Lower leg skin (tissue), 4 donors: Measurements from ENCODE around the gene TENM4. TPM values are rescaled to one million over a fixed set of nuclear protein-coding genes. Genes with fewer than 3 reads are reported as not detected.

ENCODE experiments used
- DNase-seq, 2 donors: peaks; one replicate each; pipeline ENCODE4 v3.0.0-alpha.2; 2019; ENCODE audit warnings: low spot score in 2 of 2
- H3K4me3 ChIP-seq: fragments of 200-600 bp; sonication (generic); 2 replicates; pipeline ENCODE4 v1.5.1; 2017; ENCODE audit warnings: mild to moderate bottlenecking, low read depth; ENCODE audit not compliant: poor library complexity, severe bottlenecking
- POLR2A ChIP-seq, 2 donors: fragments of 450-650 bp; IDR thresholded peaks; one replicate each; pipeline ENCODE4 v1.6.1; 2016 to 2017; ENCODE audit warnings: antibody characterized with exemption in 2 of 2, mild to moderate bottlenecking in 1 of 2, moderate library complexity in 1 of 2
- WGBS, 2 donors: methylation state at CpG; one replicate each; pipeline ENCODE4 v1.1.5; 2018; 5-methylcytosine and 5-hydroxymethylcytosine counted together
- intact Hi-C: fragments of 100-400 bp; cut with DNase I; formaldehyde crosslinking; loops from one replicate; pipeline ENCODE4 v1.15.0; 2023; ENCODE audit warnings: low total_unique reads
- total RNA-seq, 4 donors: library from RNA; depleted of rRNA; stranded (reverse); fragments of >200 nt; gene quantifications; one replicate each; pipeline ENCODE4 v1.1.0, GENCODE V29; 2016
- TF ChIP-seq, protein P1 (sequence below), 3 donors: fragments of 450-650 bp; IDR thresholded peaks; one replicate each; pipeline ENCODE4 v1.5.1; 2016; ENCODE audit warnings: antibody characterized with exemption in 3 of 3, mild to moderate bottlenecking in 3 of 3, moderate library complexity in 2 of 3

TENM4 gene
- total RNA-seq, 4 donors from 2014 or later, result 34.4 to 41.1 (median 36.6) TPM

DNA sequence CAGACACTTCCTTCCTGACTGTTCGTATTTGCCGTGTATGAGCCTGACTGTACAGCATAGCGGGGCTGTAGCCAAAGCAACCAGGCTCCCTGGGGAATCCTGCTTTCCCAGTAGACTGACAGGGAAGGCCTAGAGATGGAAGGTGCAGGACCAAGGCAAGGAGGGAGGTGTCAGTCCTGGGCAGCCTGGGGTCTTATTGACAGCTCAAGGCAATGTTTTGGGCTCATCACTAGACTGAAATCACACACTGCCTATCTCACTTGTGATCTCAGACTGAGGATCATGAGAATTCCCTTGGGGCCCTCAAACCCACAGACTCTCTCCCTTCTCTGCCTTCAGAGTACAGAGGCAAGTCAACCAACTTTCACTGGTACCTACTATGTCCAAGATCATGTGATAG lies 519.3 kb downstream of the TENM4 start:
- 91 to 93% methylated on average over 3 of the region's 3 CpGs for WGBS, 2 donors
- intact Hi-C loops, result no loop called here
- H3K4me3 ChIP-seq, result no peak overlapping the region
- peak in 1 of 2 donors; percentile 71 for DNase-seq
- TF ChIP-seq, protein P1, sequence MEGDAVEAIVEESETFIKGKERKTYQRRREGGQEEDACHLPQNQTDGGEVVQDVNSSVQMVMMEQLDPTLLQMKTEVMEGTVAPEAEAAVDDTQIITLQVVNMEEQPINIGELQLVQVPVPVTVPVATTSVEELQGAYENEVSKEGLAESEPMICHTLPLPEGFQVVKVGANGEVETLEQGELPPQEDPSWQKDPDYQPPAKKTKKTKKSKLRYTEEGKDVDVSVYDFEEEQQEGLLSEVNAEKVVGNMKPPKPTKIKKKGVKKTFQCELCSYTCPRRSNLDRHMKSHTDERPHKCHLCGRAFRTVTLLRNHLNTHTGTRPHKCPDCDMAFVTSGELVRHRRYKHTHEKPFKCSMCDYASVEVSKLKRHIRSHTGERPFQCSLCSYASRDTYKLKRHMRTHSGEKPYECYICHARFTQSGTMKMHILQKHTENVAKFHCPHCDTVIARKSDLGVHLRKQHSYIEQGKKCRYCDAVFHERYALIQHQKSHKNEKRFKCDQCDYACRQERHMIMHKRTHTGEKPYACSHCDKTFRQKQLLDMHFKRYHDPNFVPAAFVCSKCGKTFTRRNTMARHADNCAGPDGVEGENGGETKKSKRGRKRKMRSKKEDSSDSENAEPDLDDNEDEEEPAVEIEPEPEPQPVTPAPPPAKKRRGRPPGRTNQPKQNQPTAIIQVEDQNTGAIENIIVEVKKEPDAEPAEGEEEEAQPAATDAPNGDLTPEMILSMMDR (IDR thresholded peaks at IDR 0.05), result no peak
- no peak for TF ChIP-seq POLR2A (IDR thresholded peaks at IDR 0.05)

DNA sequence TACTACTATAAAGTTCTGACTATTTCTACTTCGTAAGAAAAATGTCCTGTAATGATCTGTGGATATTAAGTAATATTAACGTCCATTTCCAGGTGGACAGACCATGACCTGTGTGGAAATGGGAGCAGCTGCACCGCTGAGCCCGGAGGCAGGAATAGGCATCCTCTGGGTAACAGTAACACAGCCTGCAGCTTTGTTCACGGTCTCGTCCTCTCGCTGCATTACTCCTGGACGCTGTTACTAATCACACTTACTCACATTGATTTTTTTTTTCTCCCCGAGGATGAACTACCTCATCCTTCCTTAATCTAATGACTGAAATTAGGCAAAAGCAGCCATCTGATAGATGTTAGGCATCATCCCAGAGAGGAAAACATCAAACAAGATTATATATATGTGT lies 520.5 kb downstream of the TENM4 start:
- DNase-seq, result peak in 1 of 2 donors; percentile 63
- 77 to 88% methylated on average over 9 of the region's 9 CpGs for WGBS, 2 donors
- H3K4me3 ChIP-seq, result no peak overlapping the region
- intact Hi-C loops, result no loop called here
- TF ChIP-seq, protein P1 (IDR thresholded peaks at IDR 0.05), result no peak
- no peak for TF ChIP-seq POLR2A (IDR thresholded peaks at IDR 0.05)

DNA sequence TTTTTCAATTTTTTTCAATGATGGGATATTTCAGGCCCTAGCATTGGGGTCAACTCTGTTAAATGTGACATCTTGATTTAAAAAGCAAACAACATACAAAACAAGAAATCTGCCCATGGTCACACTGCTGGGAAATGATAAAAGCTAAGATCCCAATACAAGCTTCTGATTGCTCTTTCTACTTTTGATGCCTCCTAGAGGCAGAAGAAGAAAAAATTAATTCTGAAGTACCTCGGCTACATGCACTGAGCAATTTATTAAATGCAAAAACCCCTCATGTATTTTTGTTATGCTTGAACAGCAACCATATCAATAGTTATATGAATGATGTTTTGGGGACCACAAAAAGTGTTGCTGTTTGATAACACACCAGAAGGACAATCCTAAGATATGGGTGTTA lies 524.1 kb downstream of the TENM4 start:
- no peak overlapping the region for H3K4me3 ChIP-seq
- intact Hi-C loops, result no loop called here
- DNase-seq, result no peak
- TF ChIP-seq POLR2A (IDR thresholded peaks at IDR 0.05), result no peak
- TF ChIP-seq, protein P1 (IDR thresholded peaks at IDR 0.05), result no peak
- 85 to 89% methylated on average over 1 of the region's 1 CpG for WGBS, 2 donors

DNA sequence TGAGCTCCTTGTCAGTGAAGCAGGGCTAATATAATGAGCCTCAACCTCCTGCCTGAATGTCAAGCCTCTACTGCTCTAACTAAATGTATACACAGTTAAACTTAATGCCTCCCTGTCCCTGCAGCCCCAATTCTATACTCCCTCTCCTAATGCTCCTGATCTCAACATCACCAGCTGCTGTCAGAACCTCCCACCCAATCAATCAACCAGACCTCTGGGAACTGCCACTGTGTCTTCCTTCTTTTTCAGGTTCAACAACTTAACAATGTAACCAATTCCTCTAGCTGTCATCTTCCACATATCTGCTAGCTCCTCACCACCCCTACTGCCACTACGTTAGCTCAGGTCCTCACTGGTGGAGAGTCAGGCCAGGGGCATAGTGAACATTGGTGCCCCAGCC lies 526.3 kb downstream of the TENM4 start:
- 86 to 100% methylated on average over 1 of the region's 1 CpG for WGBS, 2 donors
- TF ChIP-seq POLR2A (IDR thresholded peaks at IDR 0.05), result no peak
- TF ChIP-seq, protein P1 (IDR thresholded peaks at IDR 0.05), result no peak
- intact Hi-C loops, result no loop called here
- DNase-seq, result no peak
- no peak overlapping the region for H3K4me3 ChIP-seq

DNA sequence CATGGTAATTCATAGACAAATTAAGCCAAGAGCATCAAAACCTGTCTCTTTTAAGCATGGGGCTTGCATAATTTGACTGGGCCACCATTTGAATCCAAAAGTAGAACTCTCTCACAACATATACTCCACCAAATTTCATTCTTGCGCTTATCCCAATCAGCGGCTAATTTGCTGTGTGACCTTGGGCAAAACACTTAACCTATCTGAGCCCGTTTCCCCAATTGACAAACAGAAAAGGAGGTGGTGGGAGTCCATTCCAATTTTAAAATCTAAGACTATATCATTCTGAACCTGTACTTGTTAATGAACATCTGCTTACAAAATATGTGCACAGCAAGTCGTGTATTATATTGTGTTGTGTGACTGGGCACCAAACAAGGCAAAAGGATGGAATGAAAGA lies 528.1 kb downstream of the TENM4 start:
- H3K4me3 ChIP-seq, result no peak overlapping the region
- no peak for DNase-seq
- WGBS, 2 donors, result 89 to 93% methylated on average over 4 of the region's 4 CpGs
- intact Hi-C loops, result no loop called here
- TF ChIP-seq, protein P1 (IDR thresholded peaks at IDR 0.05), result no peak
- no peak for TF ChIP-seq POLR2A (IDR thresholded peaks at IDR 0.05)

DNA sequence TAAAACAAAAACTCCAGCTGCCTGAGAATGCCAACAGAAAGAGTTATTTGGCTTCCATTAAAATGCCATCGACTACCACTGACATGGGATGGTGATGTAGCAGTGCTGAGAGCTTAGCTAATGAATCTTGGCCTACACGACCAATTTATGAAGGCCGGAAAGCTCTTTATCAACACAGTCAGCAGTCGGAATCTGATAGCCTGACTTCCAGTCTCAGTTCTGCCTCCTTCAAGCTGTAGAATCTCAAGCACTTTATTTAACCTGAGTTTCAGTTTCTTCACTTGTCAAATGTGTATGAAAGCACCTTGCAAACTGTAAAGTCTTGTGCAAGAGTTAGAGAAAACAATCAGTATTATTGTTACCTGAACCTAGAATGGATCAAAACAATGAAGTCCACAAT lies 530.5 kb downstream of the TENM4 start:
- 84 to 95% methylated on average over 4 of the region's 4 CpGs for WGBS, 2 donors
- intact Hi-C loops, result no loop called here

More for the DNA sequence above, 530.5 kb downstream of the TENM4 start:
- no peak overlapping the region for H3K4me3 ChIP-seq
- TF ChIP-seq POLR2A (IDR thresholded peaks at IDR 0.05), result no peak
- TF ChIP-seq, protein P1 (IDR thresholded peaks at IDR 0.05), result no peak
- no peak for DNase-seq
